HG02884 (cell line): ENCODE measurements around the gene SGCA.

Experiments
- ATAC-seq: cut with Tn5 transposase; IDR thresholded peaks from one replicate; pipeline ENCODE4 v1.9.1; 2021; ENCODE audit warnings: mild to moderate bottlenecking, moderate library complexity; ENCODE audit not compliant: unreplicated experiment

The SGCA gene

DNA sequence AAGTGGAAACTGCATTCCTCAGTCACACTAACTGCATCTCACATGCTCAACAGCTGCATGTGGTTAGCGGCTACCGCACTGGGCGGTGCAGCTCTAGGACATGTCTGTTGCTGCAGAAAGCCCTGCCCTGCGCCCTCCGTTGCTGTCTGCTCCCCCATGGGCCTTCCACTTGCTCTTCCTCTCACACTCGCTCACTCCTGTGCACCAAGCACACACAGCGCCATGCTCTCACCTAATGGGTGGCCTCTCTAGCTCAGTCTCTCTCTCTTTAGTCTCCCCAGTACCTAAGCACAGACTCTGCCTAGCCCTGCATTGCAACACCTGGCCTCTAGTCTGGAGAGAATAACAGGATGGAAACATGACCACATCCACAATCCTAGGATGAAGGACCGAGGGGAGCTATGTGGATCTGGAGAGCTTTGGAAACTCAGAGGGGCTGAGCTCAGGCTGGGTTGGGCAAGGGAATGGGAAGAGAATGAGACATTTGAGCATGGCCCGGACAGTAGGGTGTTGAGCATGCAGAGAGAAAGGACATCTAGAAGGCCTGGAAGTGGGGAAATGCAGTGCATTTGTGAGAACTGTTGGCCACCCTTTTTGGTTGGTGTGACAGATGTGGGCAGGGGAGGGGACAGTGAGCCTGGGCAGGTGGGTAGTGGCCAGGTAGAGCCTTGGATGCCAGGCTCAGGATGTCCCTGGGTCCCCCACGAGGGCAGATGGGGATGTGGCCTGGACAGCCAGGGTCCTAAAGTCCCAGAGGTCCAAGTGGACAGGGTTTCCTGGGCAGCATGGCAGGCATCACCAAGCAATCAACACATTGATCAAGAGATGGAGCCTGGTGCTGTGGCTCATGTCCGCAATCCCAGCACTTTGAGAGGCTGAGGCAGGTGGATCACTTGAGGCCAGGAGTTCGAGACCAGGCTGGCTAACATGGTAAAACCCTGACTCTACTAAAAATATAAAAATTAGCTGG, 16.1 kb downstream of the SGCA start:
- no peak for ATAC-seq

DNA sequence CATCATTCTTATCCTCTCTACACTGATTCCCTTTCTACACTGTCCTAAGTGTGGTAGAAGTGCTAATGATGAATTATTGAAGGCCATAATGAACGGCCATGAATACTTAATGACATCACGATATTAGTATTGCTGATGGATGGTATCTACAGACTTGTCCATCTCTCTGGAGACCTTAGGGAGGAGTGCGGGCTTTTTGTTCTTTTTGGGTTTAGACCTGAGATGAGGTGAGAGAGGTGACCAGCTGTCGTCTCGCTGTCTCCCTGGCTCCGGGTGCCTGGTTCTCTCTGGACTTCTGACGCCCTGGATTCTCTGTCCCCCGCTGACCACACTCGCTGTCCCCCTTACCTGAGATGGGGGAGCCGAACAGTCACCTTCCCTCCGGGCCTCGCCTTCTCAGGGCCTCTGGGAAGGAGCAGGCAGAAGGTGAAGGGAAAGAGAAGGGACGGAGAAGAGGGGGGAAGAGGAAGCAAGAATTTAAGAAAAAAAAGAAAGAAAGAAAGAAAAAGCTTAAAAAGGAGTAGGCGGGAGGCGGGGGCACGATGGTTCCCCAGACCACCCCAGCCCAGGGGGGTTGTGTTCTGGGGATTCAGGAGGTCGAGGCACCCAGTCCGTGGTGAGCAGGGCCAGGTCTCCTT, 17.1 kb downstream of the SGCA start:
- ATAC-seq: no peak

DNA sequence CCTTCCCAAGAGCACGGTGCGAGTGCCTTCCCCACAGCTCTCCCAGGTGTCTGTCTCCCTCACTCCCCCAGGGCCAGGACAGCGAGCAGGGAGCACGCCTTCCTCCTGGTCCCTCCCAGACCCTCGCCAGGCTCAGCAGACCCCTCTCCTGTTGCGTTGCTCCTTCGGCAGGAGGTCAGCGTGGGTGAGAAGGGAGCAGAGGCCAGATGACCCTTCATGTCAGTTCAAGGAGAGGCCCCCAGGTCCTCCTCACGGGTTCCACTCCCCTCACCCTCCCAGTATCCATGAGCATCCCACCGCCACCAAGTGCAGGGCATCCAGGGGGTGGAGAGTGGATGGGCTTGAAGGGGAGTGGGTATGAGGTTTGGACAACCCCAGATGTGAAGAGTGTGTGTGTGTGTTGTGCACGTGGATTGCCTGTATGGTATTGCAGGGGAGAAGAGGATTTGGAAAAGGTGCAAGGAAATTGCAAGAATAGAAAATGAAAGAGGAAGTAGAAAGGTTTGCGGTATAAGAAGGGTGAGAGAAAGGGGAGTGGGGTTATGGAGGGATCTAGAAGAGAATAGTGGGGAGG, 17.7 kb downstream of the SGCA start:
- no peak for ATAC-seq

DNA sequence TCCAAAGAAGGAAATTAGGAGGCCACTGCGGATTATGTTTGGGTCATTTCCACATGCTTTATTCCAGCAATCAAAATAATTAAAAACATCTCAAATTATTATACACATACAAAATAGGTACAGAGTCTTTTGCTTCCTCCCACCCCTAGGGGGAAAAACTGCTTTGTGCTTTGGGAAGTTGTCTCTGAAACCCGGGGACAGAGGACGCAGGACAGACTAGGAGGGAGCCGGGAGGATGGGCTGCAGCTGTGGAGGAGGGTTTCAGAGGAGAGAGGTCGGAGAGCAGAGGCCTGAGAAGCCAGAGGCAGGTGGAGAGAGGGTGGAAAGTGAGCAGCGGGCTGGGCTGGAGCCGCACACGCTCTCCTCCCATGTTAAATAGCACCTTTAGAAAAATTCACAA, 18.3 kb downstream of the SGCA start:
- ATAC-seq: no peak

DNA sequence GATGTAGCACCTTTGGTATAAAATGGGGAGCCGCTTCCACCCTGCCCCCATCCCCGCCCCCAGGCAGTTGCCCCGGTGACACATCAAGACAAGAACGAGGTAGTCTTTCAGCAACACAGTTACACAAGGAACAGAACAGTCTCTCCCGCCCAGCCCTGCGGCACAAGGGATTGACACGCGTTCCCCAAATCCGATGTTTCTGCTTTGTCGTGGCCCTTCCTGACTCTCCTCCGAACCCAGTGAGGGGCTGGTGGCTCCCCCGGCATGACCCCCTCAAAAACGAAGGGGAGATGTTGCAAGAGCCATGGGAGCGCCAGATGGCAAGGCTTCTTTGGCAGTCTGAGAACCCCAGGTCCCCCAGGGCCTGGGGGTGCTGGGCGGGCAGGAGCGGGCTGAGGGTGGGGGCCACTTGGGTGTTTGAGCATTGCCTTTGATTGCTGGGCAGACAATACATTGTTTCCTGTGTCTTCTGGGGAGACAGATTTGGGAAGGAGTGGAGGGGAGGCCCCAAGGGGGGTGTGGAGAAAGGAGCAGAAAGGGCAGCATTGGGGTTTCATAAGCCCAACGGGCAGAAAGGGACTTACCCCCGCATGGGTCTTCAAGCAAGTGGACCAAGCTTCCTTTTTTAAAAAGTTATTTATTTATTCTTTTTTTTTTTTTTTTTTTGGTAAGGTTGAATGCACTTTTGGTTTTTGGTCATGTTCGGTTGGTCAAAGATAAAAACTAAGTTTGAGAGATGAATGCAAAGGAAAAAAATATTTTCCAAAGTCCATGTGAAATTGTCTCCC, 19.0 kb downstream of the SGCA start:
- ATAC-seq: no peak

DNA sequence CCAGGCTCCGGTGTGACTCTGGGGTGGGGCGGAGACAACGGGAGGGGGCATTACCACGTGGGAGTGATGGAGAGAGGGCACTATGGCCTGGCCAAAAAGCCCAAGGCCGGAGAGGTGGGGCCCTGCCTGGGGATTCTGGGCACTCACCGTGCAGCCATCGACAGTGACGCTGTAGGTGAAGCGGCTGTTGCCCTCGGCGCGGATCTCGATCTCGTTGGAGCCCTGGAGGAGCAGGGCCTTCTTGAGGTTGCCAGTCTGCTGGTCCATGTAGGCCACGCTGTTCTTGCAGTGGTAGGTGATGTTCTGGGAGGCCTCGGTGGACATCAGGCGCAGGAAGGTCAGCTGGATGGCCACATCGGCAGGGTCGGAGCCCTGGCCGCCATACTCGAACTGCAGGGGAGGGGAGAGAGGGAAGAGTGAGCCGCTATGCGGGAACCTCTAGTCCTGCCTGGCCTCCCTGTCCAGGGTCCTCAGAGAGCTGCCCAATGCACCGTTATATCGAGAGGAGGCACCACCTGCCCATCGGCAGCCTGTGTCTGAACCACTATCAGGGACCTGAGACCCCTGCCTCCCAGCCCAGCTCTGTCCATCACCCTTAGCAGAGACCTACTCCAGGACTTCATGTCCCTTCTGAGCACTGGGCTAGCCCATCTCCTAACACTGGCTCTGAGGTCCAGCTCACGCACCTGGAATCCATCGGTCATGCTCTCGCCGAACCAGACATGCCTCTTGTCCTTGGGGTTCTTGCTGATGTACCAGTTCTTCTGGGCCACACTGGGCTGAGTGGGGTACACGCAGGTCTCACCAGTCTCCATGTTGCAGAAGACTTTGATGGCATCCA, 20.0 kb downstream of the SGCA start:
- ATAC-seq: no peak

DNA sequence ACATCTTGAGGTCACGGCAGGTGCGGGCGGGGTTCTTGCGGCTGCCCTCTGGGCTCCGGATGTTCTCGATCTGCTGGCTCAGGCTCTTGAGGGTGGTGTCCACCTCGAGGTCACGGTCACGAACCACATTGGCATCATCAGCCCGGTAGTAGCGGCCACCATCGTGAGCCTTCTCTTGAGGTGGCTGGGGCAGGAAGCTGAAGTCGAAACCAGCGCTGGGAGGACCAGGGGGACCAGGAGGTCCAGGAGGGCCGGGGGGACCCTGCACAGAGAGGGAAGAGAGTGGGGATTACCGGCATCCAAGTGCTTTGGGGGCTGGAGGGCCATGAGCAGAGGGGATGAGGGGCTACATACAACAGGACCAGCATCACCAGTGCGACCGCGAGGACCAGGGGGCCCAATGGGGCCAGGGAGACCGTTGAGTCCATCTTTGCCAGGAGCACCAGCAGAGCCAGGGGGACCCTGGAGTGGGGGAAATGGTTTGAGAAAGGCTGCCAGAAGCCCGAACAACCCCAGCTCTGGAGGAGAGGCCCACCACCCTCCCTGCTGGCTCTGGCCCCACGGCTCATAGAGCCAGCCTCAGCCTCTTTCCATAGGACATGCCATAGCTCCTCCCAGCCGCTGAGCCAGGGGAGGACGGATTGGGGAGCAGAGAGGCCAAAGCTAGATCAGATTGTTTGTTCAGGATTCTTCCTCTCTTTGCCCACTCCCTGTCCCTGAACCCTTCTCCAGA, 21.0 kb downstream of the SGCA start:
- no peak for ATAC-seq

DNA sequence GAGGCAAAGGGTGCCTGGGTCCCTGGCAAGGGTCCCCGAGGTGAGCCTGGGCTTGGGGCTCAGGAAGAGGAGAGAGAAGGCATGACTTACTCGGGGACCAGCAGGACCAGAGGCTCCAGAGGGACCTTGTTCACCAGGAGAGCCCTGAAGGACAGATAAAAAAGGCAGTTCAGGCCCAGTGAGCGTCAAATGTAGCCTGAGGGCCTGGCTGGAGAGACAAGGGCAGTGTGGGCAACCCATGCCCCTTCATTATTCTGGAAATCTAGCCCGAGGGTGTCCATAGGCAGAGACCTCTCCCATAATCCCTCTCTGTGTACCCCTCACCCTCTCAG, 21.6 kb downstream of the SGCA start:
- no peak for ATAC-seq

DNA sequence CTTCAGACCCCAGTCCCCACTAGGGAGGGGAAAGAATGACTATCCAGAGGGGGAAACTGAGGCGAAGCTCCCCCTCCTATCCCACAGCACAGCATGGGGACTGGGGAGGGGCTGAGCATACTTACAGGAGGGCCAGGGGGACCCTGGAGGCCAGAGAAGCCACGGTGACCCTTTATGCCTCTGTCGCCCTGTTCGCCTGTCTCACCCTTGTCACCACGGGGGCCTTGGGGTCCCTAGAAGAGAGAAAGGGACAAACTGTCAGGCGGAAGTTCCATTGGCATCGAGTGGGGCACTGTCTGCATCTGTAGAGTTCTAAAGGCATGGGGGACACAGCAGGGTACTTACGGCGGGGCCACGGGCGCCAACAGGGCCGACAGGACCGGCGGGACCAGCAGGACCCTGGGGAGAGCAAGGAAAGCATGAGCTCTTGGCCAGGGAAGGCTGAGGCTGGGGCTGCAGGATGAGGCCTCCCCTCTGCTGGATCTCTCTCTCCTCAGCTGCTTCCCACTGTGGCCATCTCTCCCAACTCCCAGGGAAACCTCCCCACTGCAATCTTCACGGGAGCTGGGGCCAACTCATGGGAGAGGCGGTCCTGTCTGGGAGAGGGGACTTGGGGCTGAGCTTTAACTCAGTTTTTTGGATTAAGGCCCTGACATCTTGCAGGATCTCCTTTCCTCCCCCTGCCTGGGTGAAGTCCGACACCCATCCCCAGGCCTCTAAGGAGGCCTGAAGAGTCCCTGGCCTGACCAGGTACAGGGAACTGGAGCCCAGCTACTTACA, 22.1 kb downstream of the SGCA start:
- ATAC-seq: no peak

DNA sequence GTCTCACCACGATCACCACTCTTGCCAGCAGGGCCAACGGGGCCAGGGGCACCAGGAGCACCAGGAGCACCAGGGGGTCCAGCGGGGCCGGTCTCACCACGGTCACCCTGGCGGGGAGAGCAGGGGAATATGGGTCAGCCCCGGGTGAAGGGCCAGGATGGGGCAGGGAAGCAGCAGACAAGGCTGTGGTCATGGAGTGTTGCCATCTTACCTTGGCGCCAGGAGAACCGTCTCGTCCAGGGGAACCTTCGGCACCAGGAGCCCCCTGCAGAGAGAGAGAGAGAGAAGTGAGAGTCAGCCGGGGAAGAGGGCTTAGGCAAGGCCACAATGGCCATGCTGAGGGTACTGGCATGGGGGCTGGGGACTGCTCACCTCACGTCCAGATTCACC, 22.7 kb downstream of the SGCA start:
- no peak for ATAC-seq

DNA sequence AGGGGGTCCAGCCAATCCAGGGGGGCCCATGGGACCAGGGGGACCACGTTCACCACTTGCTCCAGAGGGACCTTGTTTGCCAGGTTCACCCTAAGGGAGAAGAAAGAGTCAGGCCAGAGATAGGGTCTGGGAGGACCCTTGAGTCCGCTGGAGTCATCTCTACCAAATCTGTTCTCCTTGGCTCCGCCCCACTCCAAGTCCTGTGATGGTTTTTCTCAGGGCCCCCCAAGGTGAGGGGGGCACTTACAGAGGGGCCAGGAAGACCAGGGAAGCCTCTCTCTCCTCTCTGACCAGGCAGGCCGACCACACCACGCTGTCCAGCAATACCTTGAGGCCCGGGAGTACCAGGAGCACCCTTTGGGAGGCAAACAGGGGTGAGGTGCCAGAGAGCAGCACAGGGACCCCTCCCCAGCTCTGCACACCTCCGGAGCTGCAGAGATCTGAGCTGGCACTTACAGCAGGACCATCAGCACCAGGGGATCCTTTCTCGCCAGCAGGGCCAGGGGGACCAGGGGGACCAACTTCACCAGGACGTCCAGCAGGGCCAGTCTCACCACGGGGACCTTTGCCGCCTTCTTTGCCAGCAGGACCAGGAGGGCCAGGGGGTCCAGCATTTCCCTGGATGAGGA, 23.2 kb downstream of the SGCA start:
- no peak for ATAC-seq

DNA sequence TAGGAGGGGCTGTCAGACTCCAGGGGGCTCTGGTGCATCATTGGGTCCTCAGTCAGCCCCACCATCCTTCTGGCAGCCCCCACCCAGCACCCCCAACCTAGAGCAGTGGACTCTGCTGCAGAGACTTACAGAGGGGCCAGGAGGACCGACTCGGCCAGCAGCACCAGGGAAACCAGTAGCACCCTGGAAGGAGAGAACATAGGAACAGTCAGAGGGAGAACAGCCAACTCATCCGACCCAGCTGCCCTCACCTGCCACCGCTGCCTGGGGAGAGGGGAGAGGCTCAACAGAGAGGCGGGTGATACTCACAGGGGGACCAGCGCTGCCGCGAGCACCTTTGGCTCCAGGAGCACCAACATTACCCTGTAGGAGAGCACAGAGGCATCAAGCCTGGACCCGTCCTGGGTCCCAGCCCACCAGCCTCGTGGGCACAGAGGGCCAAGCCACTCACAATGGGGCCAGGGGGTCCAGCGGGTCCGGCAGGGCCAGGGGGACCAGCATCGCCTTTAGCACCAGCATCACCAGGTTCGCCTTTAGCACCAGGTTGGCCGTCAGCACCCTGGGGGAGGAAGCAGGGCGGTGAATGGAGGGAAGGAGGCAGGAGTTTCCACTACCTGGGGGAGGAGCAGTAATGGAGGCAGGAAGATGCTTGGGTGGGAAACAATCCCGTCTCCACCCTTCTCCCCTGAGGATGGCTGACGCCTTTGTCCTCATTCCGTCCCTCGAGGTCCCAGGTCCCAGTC, 23.9 kb downstream of the SGCA start:
- ATAC-seq: no peak

DNA sequence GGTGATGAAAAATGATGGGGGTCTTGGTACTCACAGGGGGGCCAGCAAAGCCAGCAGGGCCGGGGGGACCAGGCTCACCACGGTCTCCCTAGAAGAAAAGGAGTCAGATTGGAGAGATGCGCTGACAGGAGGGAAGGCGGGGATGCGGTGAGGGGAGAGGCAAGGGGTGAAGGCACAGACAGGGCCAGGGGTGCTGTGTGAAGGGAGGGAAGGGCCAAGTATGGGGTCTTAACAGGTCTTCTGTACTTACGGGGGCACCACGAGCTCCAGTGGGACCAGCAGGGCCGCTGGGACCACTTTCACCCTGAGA, 24.4 kb downstream of the SGCA start:
- ATAC-seq: no peak

DNA sequence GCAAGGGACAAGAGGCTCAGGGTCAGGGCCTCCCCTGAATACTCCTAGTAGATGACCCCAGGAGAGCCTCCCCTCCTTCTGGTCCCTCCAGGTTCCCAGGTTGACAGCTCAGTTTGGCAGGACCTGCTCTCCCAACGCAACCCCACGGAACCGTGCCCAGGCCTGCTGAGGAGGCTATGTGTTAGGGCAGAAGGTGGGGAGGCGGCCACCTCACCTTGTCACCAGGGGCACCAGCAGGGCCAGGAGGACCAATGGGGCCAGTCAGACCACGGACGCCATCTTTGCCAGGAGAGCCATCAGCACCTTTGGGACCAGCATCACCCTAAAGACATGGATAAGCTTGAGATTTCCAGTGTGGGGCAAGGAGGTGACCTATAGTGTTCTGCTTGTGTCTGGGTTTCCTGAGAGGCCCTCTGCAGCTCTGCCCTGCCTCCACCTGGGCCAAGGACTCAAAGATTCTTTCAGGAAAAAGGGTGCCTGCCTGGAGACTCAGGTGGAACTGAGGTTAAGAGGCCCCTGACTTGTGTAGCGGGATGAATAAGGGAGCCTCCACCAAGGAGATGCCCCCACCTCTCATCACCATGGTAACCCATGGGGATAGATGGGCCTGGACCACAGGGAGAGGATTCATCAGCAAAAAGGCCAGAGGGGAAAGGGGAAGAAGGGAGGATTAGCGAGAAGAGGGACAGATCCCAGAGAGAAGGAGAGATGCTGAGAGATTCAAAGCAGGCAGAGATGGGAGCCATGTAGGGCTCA, 25.0 kb downstream of the SGCA start:
- no peak for ATAC-seq

DNA sequence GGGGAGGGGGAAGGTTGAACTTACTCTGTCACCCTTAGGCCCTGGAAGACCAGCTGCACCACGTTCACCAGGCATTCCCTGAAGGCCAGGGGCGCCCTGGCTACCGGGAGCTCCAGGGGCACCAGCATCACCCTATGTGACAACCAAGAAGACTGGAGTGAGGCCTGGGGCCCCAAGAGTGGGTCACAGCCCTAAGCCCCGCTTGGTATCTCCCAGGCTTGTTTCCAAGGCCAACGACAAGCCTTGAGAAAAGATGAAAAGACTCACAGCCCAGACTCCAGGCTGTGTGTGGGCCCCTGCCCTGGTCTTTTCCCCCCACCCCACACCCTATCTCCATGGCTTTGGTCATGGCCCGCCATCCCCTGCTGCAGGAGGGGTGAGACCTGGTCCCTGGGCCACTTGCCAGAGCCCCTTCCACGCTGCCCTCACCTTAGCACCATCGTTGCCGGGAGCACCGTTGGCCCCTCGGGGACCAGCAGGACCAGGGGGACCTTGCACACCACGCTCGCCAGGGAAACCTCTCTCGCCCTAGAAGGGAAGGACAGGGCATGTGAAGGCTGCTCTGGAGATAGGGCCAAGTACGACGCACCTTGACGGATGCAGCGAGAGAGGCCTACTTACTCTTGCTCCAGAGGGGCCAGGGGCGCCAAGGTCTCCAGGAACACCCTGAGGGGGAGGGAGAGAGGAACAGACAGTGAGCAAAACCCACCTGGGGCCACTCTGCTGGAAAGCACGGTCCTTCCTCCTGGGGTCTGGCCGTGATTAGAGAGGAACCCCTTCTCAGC, 25.7 kb downstream of the SGCA start:
- no peak for ATAC-seq

DNA sequence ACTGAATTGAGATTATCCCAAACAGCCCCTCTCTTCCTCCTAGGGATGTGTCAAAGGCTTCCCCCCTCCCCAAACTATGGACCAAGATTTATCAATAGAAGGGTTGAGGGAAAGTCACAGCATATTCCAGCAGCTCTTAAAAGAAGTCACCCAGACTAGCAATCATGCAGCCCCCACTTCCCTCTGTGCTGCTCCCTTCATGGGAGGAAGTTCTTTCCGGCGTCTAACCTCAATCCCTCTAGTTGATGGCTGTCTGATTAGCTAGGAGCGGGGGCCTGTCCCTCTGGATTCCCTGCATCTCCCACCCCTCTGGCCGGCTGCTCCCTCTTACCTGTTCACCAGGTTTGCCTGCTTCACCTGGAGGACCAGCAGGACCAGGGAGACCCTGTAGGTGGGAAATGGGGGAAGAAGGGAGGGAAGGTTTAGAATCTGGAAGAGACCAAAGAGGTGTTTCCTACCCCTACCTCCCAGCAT, 26.4 kb downstream of the SGCA start:
- ATAC-seq: no peak
